Measurements from ENCODE around the gene GPRC5C. TPM values are rescaled to one million over a fixed set of nuclear protein-coding genes. Genes with fewer than 3 reads are reported as not detected.
A peak's percentile ranks its signal among the peaks of the same experiment; 100 is the strongest.

GPRC5C gene
- total RNA-seq, 2 experiments from 2014 or later = not detected

DNA sequence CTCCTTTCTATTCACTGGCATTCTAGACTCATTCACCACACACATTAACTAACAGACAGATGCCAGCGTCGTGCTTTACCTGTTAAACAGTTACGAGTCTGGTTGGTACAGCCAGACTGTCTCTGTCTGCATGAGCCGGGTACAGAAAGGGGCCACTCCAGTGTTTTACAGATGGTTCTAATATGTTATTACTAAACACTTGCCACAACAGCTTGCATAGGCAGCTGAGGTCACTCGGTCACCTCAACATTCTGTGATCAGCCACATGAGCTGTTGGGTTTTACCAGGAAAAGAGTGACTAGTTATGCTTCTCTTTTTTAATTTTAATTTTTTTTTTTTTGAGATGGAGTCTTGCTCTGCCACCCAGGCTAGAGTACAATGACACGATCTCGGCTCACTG lies 59.7 kb downstream of the GPRC5C start:
- H3K27ac Mint-ChIP-seq = no peak overlapping the region

GRCh38 chr17:74493331-74493833 lies 61.5 kb downstream of the GPRC5C start:
- CTCF ChIA-PET = interaction anchor here (0.6 to 2.6 kb wide), 8 partner anchors 14 to 178 kb away, joined by 3 to 16 read pairs (median 4); no protein-coding TSS in a partner anchor
- intact Hi-C loops (cut with micrococcal nuclease) = loop anchor here (1.0 to 5.0 kb wide), 4 partner anchors 36 to 125 kb away; no protein-coding TSS in a partner anchor
- H3K27me3 Mint-ChIP-seq (ENCODE audit: low read depth) = peaks cover 2% of the 10 kb centered on the region
- H3K4me3 Mint-ChIP-seq = no peak overlapping the region
- peak; percentile 79 for DNase-seq
- no peak overlapping the region for H3K27ac Mint-ChIP-seq
- H3K36me3 Mint-ChIP-seq (ENCODE audit: low read depth) = no peaks in the 10 kb centered on the region
- H3K4me1 Mint-ChIP-seq (ENCODE audit: low read depth) = no peaks in the 10 kb centered on the region
- no peaks in the 10 kb centered on the region for H3K9me3 Mint-ChIP-seq

More for the DNA sequence above, 59.7 kb downstream of the GPRC5C start:
- intact Hi-C loops (cut with micrococcal nuclease) = loop anchor here (5.0 kb wide), 1 partner anchor 111 kb away; no protein-coding TSS in a partner anchor
- no peak for DNase-seq
- no peaks in the 10 kb centered on the region for H3K9me3 Mint-ChIP-seq
- H3K36me3 Mint-ChIP-seq (ENCODE audit: low read depth) = no peaks in the 10 kb centered on the region
- no peak overlapping the region for H3K4me3 Mint-ChIP-seq
- H3K27me3 Mint-ChIP-seq (ENCODE audit: low read depth) = peaks cover 2% of the 10 kb centered on the region
- no peaks in the 10 kb centered on the region for H3K4me1 Mint-ChIP-seq (ENCODE audit: low read depth)
- CTCF ChIA-PET = interaction anchor here (0.7 to 2.0 kb wide), 7 partner anchors 16 to 163 kb away, joined by 3 to 10 read pairs (median 4); no protein-coding TSS in a partner anchor

Other genes with a start within 250 kb of the GPRC5C start
- gene RPL38, start 228.4 kb upstream of the GPRC5C start, total RNA-seq = 1,000 to 10,000 TPM; 1,784 to 1,916 TPM
- 1 to 10 TPM; 2.5 to 2.8 TPM for gene TTYH2, start 218.5 kb upstream of the GPRC5C start, total RNA-seq
- gene DNAI2, start 157.9 kb upstream of the GPRC5C start, total RNA-seq = under 1 TPM; 0.12 to 0.25 TPM
- gene KIF19, start 105.9 kb upstream of the GPRC5C start, total RNA-seq = not detected
- not detected for gene BTBD17, start 70.2 kb upstream of the GPRC5C start, total RNA-seq
- gene GPR142, start 64.6 kb upstream of the GPRC5C start, total RNA-seq = not detected
- gene CD300A, start 34.5 kb downstream of the GPRC5C start, total RNA-seq = 1 to 10 TPM; 1.3 to 1.8 TPM
- gene CD300LB, start 99.4 kb downstream of the GPRC5C start, total RNA-seq = not detected
- gene CD300C, start 114.0 kb downstream of the GPRC5C start, total RNA-seq = not detected
- gene CD300H, start 135.4 kb downstream of the GPRC5C start, total RNA-seq = not detected
- not detected for gene CD300LD, start 160.2 kb downstream of the GPRC5C start, total RNA-seq
- gene CD300E, start 191.7 kb downstream of the GPRC5C start, total RNA-seq = not detected